PC-9 (cell line): ENCODE data around the gene PUM2.

ENCODE experiments used
- EZH2 ChIP-seq: fragments of 200-600 bp; sonication (generic); IDR thresholded peaks from 2 replicates; pipeline ENCODE4 v1.8.0; 2017; ENCODE audit warnings: antibody characterized with exemption, low read depth
- TF ChIP-seq, protein P1 (sequence below): fragments of 200-600 bp; sonication (generic); conservative IDR thresholded peaks from 2 replicates; pipeline ENCODE4 v1.6.1; 2017; ENCODE audit warnings: mixed run types, antibody characterized with exemption, mild to moderate bottlenecking, moderate library complexity

DNA sequence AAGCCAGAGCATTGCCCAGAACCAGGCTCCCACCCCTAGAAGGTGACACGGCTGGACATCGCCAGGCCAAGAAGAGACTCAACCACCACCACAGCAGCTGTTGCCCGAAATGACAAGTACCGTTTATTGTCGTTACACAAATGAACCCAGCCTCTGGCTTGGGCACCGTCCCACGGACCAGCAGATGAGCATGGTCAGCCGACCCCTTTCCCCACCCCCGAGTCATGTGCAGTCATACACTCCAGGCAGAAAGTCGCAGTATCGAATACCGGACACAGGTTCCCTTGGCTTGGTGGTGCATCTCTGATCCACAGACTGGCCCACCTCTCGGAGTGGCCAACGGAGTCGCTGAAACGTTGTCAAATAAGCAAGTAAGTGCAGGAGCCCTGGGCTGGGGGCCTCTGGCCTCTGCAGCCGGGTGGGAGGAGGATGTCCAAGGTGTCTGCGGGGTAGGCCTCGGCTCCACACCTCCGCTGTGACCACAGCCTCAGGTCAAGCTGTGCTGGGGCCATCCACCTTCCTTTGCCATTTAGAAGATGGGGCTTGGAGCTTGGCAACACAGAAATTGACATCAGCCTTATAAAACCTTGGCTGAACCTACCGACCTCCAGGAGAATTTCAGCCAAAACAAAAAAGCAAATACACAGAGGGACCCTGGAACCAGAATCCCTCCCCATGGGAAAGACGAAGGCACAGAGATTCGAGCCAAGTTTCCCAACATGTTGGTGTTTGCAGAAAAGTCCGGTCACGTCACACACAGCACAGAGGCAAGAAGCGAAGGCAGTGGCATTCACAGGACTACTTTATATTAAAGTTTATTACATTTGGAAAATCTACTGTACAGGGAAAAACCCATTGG is 149.7 kb downstream of the PUM2 start:
- TF ChIP-seq, protein P1, sequence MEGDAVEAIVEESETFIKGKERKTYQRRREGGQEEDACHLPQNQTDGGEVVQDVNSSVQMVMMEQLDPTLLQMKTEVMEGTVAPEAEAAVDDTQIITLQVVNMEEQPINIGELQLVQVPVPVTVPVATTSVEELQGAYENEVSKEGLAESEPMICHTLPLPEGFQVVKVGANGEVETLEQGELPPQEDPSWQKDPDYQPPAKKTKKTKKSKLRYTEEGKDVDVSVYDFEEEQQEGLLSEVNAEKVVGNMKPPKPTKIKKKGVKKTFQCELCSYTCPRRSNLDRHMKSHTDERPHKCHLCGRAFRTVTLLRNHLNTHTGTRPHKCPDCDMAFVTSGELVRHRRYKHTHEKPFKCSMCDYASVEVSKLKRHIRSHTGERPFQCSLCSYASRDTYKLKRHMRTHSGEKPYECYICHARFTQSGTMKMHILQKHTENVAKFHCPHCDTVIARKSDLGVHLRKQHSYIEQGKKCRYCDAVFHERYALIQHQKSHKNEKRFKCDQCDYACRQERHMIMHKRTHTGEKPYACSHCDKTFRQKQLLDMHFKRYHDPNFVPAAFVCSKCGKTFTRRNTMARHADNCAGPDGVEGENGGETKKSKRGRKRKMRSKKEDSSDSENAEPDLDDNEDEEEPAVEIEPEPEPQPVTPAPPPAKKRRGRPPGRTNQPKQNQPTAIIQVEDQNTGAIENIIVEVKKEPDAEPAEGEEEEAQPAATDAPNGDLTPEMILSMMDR: no peak
- TF ChIP-seq EZH2: no peak
